HL-60/S4 treated with retinoic acid at 250 ng/mL for 4 days and 3 days (cell line): Measurements from ENCODE around the gene SHBG.
"Not testable (repeated sequence)": the region's sequence is repeated elsewhere in the genome, so short reads cannot be mapped to it uniquely, and the experiment has no call there.

Experiments used
- in situ Hi-C: fragments of 300-500 bp; cut with MboI; formaldehyde crosslinking; loops from 2 replicates; pipeline ENCODE4 v1.7.0; 2022; ENCODE audit warnings: low sequenced_read_pairs

The SHBG gene

DNA sequence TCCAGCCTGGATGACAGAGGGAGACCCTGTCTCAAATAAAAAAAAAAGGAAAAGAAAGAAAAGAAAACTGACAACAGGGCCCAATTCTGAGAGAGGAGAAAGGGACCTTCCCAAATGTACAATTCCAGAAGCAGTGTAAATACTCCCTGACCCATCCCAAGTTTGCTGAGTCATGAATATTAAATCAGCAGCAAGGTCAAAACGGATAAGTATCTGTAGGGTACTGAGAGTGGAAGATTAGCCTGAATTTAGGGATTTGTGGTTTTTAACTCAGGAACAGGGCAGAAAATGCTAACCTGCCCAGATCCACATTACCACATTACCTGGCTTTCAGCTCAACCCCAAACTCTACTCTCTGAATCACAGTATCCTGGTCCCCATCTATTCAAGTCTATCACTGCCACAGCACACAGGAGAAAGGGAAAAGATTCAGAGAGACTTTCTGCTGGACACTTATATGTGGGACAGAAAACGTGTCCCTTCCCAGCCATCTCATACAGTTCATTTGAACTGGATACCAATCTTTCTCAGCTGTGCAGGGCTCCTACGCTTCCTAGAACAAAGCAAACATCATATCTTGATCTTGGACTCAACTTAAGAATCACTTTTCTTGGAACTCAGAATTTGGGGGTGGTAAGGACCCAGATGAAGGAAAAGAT, 18.2 kb upstream of the SHBG start:
- in situ Hi-C loops = no loop called here

DNA sequence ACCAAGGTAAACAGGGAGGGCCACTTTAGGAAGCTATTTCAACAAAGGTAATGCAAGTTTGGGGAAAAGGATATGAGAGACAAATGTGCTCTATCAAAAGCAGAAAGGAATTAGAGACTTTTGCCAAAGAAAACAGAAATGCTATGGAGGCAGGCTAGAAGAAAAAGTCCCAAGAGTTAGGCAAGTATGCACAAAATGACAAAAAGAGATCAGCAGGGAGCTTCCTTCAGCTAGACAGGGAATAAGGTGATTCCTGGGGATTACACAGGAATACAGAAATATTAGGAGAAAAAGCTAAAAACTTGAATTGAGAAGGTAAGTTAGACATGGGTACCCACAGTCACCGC, 17.7 kb upstream of the SHBG start:
- in situ Hi-C loops = no loop called here

DNA sequence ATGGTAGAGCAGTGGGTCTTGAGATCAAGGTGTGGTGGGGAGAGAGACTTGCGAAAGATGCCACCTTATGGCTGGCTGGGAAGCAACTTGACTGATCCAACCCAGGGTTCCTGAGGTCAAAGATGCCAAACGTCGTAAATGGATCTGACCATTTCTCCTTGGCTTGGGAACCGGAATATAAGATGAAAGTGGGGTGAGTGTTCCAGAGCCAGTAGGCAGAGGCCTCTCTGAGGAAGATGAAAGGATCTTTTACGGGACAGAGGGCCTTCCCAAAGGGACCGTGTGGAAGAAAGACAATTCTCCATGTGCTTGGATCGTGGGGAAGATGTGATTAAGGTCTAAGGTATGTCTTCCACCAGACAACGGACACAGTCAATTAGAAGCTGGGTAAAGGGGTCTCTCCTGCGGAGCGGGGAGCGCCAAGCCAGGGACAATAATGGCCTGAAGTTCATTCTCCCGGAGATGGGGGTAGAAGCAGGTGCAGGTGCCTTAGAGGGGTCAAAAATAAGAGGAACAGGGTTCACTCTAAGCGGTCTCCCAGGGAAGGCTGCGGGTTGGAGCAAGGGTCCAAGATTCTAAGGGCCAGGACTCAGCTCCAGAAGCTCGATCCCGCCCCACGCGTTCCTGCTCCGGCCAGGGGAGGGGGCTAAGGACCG, 16.0 kb upstream of the SHBG start:
- in situ Hi-C loops = no loop called here

GRCh38 chr17:7614425-7615264, 15.3 kb upstream of the SHBG start, which contains the start of gene FXR2:
Gene FXR2 (minus strand): TSS chr17:7614897. CDS start chr17:7614532, 365 bp downstream.
- in situ Hi-C loops = no loop called here

DNA sequence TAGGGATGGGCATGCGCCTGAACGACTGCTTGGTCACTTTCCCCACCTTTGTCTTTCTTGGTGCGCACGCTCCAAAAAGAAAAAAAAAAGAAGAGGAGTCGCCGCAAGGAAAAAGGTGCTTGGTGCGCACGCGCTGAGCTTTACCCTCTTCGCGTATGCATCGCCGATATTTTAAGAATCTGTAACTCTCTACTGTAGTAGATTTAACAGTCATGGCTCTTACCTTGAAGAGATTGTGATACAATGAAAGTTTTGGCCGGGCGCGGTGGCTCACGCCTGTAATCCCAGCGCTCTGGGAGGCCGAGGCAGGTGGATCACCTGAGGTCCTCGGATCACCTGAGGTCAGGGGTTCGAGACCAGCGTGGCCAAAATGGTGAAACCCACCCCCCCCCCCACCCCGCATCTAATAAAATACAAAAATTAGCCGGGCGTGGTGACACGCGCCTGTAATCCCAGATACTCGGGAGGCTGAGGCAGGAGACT, 14.6 kb upstream of the SHBG start:
- in situ Hi-C loops = no loop called here

GRCh38 chr17:7618608-7619007, 11.3 kb upstream of the SHBG start:
- in situ Hi-C loops = no loop called here

DNA sequence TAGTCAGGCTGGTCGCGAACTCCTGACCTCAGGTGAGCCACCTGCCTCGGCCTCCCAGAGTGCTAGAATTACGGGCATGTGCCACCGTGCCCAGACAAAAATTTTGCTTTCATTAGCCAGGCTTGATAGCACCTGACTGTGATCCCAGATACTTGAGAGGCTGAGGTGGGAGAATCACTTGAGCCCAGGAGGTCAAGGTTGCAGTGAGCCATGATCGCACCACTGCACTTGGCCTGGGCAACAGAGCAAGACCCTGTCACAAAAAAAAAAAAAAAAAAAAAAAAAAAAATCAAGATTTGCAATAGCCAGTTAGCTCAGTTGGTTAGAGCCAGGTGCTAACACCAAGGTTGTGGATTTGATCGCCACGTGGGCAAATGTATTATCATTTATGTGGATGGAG, 9.1 kb upstream of the SHBG start:
- in situ Hi-C loops = no loop called here

DNA sequence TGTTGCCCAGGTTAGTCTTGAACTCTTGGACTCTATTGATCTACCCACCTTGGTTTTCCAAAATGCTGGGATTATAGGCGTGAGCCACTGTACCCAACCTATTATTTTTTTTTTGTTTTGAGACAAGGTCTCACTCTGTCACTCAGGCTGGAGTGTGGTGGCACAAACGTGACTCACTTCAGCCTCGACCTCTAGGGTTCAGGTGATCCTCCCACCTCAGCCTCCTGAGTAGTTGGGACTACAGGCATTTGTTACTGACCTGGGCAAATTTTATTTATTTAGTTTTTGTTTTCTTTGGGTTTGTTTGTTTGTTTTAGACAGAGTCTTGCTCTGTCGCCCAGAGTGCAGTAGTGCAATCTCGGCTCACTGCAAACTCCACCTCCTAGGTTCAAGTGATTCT, 6.3 kb upstream of the SHBG start:
- in situ Hi-C loops = no loop called here

DNA sequence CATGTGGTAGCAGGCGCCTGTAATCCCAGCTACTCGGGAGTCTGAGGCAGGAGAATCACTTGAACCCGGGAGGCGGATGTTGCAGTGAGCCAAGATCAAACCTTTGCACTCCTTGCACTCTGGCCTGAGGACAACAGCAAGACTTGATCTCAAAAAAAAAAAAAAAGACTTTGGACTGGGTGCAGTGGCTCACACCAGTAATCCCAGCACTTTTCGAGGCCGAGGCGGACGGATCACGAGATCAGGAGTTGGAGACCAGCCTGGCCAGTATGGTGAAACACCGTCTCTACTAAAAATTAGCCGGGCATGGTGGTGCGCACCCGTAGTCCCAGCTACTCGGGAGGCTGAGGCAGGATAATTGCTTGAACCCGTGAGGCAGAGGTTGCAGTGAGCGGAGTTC, 4.2 kb upstream of the SHBG start:
- in situ Hi-C loops = not testable (repeated sequence)

GRCh38 chr17:7626307-7626706, 3.6 kb upstream of the SHBG start:
- in situ Hi-C loops = no loop called here

DNA sequence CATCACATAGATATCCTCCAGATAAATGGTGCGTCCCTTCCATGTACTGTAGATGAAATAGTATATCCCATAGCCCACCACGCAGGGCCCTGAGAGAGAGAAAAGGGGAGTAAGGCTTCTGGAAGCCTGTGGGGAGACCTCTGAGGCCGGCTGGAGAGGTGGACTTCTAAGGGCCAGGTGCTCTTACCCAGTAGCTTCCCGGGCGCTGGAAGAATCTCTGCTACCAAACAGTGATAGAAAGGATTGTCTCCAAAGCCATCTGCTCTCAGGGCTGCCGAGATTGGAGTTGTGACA, 3.0 kb upstream of the SHBG start:
- in situ Hi-C loops = no loop called here

DNA sequence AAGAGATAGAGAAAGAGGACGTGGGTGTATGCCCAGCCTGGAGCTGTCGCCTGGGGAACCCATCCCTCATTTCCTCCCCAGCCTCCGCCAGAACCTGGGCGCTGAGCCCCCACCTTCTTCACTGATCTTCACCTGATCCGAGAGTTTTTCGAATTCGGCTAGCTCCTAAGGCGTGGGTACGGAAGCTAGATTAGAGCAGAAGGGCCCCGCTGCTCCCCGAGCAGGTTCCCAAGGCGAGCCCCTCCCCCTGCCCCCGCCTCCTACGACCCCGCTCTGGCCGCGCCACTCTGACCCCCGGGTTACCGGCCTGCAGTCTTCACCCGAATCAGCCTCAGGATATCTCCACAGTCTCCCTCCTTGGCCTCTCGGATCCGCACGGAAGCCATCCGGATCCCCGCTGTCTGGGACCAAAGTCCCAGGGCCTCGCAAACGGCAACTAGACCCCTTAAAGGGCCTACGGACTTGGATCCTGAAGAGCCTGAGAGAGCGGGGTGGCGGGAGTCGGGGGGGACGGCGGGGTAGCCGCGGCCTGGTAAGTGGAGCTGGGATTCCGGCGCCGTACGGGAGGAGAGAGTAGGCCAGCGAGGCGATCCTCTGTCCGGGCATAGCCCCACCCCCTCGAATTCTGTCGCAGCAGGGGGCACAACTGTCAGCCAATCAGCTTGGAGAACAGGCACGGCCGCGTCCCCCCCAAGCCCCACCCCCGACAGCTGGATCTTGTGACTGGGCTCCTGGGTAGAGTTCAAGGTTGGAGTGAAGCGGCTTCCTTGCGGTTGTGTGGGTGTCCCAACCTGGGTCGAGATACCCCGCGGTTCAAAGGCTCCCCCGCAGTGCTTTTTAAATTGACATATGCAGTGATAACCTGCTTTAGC, 2.4 kb upstream of the SHBG start, which contains the start of gene SAT2:
SAT2 (minus strand) TSS at position 572 of the 872 bp plus-strand sequence; CDS start at position 386, 186 bp downstream.
- in situ Hi-C loops = no loop called here

- in situ Hi-C loops = no loop called here
Measured at GRCh38 chr17:7631398-7632380, 1.8 kb downstream of the SHBG start.

DNA sequence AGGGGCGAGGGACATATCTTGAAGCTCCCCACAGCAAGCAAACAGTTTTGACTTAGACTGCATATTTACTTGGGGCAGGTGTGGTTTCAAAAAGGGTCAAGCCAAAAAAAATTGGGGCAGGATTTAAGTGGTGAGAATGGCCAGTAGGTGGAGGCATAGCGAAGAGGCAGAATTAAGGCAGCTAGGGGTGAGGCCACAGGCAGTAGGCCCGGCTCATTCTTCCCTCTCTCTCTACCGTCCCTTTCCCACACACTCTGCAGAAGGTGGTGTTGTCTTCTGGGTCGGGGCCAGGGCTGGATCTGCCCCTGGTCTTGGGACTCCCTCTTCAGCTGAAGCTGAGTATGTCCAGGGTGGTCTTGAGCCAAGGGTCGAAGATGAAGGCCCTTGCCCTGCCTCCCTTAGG, 2.6 kb downstream of the SHBG start:
- in situ Hi-C loops = no loop called here

DNA sequence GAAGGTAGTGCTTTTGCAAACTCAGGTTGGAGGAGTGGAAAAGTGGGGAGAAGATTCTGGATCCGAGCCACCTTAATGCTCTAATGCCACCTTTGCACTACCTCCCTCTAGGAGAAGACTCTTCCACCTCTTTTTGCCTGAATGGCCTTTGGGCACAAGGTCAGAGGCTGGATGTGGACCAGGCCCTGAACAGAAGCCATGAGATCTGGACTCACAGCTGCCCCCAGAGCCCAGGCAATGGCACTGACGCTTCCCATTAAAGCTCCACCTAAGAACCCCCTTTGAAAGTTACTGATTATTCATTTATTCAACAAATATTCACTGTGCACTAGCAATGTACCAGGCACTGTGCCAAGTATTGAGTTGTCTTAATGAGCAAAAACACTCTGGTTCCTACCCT, 3.2 kb downstream of the SHBG start:
- in situ Hi-C loops = no loop called here

GRCh38 chr17:7634384-7634783, 4.4 kb downstream of the SHBG start:
- in situ Hi-C loops = no loop called here

- in situ Hi-C loops = no loop called here
Measured at GRCh38 chr17:7636163-7636562, 6.2 kb downstream of the SHBG start.

DNA sequence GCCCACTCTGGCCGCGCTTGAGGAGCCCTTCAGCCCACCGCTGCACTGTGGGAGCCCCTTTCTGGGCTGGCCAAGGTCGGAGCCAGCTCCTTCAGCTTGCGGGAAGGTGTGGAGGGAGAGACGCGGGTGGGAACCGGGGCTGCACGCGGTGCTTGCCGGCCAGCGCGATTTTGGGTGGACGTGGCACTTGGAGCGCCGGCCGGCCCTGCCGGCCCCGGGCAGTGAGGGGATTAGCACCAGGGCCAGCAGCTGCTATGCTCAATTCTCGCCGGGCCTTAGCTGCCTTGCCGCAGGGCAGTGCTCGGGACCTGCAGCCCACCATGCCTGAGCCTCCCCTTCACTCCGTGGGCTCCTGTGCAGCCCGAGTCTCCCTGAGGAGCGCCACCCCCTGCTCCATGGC, 10.8 kb downstream of the SHBG start:
- in situ Hi-C loops = no loop called here

DNA sequence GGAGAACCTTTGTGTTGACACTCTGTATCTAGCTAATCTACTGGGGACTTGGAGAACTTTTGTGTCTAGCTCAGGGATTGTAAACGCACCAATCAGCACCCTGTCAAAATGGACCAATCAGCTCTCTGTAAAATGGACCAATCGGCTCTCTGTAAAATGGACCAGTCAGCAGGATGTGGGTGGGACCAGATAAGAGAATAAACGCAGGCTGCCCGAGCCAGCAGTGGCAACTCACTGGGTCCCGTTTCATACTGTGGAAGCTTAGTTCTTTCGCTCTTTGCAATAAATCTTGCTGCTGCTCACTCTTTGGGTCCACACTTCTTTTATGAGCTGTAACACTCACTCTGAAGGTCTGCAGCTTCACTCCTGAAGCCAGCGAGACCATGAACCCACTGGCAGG, 11.7 kb downstream of the SHBG start:
- in situ Hi-C loops = not testable (repeated sequence)

DNA sequence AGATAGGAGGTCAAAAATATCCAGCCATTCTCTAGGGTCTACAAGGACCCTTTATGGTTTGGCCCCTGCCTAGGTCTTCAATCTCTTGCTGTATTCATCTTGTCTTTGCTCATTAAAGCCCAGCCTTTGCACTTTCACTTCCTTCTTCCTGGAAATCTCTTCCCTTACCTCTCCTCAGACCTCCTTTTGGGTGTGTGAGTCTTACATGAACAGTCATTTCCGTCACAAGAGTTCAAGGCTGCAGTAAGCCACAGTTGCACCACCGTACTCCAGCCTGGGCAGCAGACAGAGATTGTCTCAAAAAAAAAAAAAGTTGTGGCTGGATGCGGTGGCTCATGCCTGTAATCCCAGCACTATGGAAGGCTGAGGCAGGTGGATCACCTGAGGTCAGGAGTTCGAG, 14.8 kb downstream of the SHBG start:
- in situ Hi-C loops = no loop called here
